Measurements from ENCODE around the gene ALDOC.

GRCh38 chr17:28548417-28549130, 28.1 kb downstream of the ALDOC start:
- TF ChIP-seq TAF1 (IDR thresholded peaks at IDR 0.05; ENCODE audit: low read depth, low read length) (no peak), POLR2A (IDR thresholded peaks at IDR 0.05; ENCODE audit: low read depth, low read length) (no peak), POLR2AphosphoS5 (IDR thresholded peaks at IDR 0.05; ENCODE audit: low read depth, low read length) (no peak)
